ENCODE results near the gene XRCC5.

The XRCC5 gene

GRCh38 chr2:216066230-216066629 is 42.9 kb upstream of the XRCC5 start:
- H3K9me3 ChIP-seq (ENCODE audit: control insufficient read depth, insufficient read depth, low read depth, low read length), result no peaks in the 10 kb centered on the region
- ChIA-PET CTCF (interaction anchor here (0.9 to 1.0 kb wide), 2 partner anchors 33 to 116 kb away, joined by 3 to 4 read pairs; no protein-coding TSS in a partner anchor), POLR2A (no interaction called here)
- peaks cover 27 to 30% of the 10 kb centered on the region in 2 experiments for H3K36me3 ChIP-seq (ENCODE audit: control insufficient read depth in 2 of 2, insufficient read depth in 1 of 2, low read length in 2 of 2)
- no peak overlapping the region for H3K27ac ChIP-seq (ENCODE audit: extremely low read depth, low read depth, low read length)
- no peaks in the 10 kb centered on the region for H3K4me1 ChIP-seq (ENCODE audit: control insufficient read depth, insufficient read depth, low read length)
- TF ChIP-seq ZNF394 (tag by site-specific recombination; IDR thresholded peaks at IDR 0.05; ENCODE audit: borderline replicate concordance) (no peak), ZNF354C (tag by site-specific recombination; IDR thresholded peaks at IDR 0.05; ENCODE audit: borderline replicate concordance, low read depth) (no peak), ZFP37 (tag by site-specific recombination; IDR thresholded peaks at IDR 0.05) (no peak), ZNF404 (tag by site-specific recombination; IDR thresholded peaks at IDR 0.05) (no peak), KLF8 (tag by site-specific recombination; IDR thresholded peaks at IDR 0.05) (no peak), ZIC2 (tag by site-specific recombination; IDR thresholded peaks at IDR 0.05) (peak; percentile 58), MYNN (tag by site-specific recombination; IDR thresholded peaks at IDR 0.05; ENCODE audit: borderline replicate concordance) (no peak)
- TF ChIP-seq, protein P1, sequence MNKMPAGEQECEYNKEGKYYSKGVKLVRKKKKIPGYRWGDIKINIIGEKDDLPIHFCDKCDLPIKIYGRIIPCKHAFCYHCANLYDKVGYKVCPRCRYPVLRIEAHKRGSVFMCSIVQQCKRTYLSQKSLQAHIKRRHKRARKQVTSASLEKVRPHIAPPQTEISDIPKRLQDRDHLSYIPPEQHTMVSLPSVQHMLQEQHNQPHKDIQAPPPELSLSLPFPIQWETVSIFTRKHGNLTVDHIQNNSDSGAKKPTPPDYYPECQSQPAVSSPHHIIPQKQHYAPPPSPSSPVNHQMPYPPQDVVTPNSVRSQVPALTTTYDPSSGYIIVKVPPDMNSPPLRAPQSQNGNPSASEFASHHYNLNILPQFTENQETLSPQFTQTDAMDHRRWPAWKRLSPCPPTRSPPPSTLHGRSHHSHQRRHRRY (tag by site-specific recombination; IDR thresholded peaks at IDR 0.05), result no peak
- H3K4me3 ChIP-seq (ENCODE audit: low read depth, low read length), result no peak overlapping the region

GRCh38 chr2:216069028-216069427 is 40.1 kb upstream of the XRCC5 start:
- Histone ChIP-seq H3K4me3 (ENCODE audit: low read depth, low read length) (no peak overlapping the region), H3K27ac (ENCODE audit: extremely low read depth, low read depth, low read length) (no peak overlapping the region), H3K9me3 (ENCODE audit: control insufficient read depth, insufficient read depth, low read depth, low read length) (no peaks in the 10 kb centered on the region), H3K4me1 (ENCODE audit: control insufficient read depth, insufficient read depth, low read length) (no peaks in the 10 kb centered on the region), H3K36me3 (ENCODE audit: control insufficient read depth in 2 of 2, insufficient read depth in 1 of 2, low read length in 2 of 2) (peaks cover 23 to 36% of the 10 kb centered on the region in 2 experiments)
- TF ChIP-seq, protein P1 (tag by site-specific recombination; IDR thresholded peaks at IDR 0.05), result no peak
- TF ChIP-seq ZNF768 (tag by site-specific recombination; IDR thresholded peaks at IDR 0.05), result no peak
- no peak for TF ChIP-seq ZXDB (tag by site-specific recombination; IDR thresholded peaks at IDR 0.05)
- no peak for TF ChIP-seq KLF8 (tag by site-specific recombination; IDR thresholded peaks at IDR 0.05)
- TF ChIP-seq PRDM2 (tag by site-specific recombination; IDR thresholded peaks at IDR 0.05; ENCODE audit: borderline replicate concordance), result no peak
- no peak for TF ChIP-seq ZNF23 (tag by site-specific recombination; IDR thresholded peaks at IDR 0.05; ENCODE audit: borderline replicate concordance)
- TF ChIP-seq ZNF571 (tag by site-specific recombination; IDR thresholded peaks at IDR 0.05), result no peak
- ChIA-PET CTCF (no interaction called here), POLR2A (no interaction called here)

- Histone ChIP-seq H3K27ac (ENCODE audit: extremely low read depth, low read depth, low read length) (no peak overlapping the region), H3K4me1 (ENCODE audit: control insufficient read depth, insufficient read depth, low read length) (no peaks in the 10 kb centered on the region), H3K9me3 (ENCODE audit: control insufficient read depth, insufficient read depth, low read depth, low read length) (no peaks in the 10 kb centered on the region), H3K36me3 (ENCODE audit: control insufficient read depth in 2 of 2, insufficient read depth in 1 of 2, low read length in 2 of 2) (peaks cover 23 to 33% of the 10 kb centered on the region in 2 experiments), H3K4me3 (ENCODE audit: low read depth, low read length) (no peak overlapping the region)
- ChIA-PET POLR2A (no interaction called here), CTCF (interaction anchor here (0.6 kb wide), 1 partner anchor 145 kb away, joined by 3 read pairs; no protein-coding TSS in a partner anchor)
- no peak for TF ChIP-seq ZNF768 (tag by site-specific recombination; IDR thresholded peaks at IDR 0.05)
- no peak for TF ChIP-seq ZNF133 (tag by site-specific recombination; IDR thresholded peaks at IDR 0.05)
- TF ChIP-seq ZNF555 (tag by site-specific recombination; conservative IDR thresholded peaks at IDR 0.05), result no peak
- TF ChIP-seq ZNF433 (tag by site-specific recombination; IDR thresholded peaks at IDR 0.05; ENCODE audit: low read depth), result no peak
- TF ChIP-seq, protein P2, sequence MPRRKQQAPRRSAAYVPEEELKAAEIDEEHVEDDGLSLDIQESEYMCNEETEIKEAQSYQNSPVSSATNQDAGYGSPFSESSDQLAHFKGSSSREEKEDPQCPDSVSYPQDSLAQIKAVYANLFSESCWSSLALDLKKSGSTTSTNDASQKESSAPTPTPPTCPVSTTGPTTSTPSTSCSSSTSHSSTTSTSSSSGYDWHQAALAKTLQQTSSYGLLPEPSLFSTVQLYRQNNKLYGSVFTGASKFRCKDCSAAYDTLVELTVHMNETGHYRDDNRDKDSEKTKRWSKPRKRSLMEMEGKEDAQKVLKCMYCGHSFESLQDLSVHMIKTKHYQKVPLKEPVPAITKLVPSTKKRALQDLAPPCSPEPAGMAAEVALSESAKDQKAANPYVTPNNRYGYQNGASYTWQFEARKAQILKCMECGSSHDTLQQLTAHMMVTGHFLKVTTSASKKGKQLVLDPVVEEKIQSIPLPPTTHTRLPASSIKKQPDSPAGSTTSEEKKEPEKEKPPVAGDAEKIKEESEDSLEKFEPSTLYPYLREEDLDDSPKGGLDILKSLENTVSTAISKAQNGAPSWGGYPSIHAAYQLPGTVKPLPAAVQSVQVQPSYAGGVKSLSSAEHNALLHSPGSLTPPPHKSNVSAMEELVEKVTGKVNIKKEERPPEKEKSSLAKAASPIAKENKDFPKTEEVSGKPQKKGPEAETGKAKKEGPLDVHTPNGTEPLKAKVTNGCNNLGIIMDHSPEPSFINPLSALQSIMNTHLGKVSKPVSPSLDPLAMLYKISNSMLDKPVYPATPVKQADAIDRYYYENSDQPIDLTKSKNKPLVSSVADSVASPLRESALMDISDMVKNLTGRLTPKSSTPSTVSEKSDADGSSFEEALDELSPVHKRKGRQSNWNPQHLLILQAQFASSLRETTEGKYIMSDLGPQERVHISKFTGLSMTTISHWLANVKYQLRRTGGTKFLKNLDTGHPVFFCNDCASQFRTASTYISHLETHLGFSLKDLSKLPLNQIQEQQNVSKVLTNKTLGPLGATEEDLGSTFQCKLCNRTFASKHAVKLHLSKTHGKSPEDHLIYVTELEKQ (tag by site-specific recombination; IDR thresholded peaks at IDR 0.05; ENCODE audit: borderline replicate concordance), result no peak
- TF ChIP-seq, protein P3, sequence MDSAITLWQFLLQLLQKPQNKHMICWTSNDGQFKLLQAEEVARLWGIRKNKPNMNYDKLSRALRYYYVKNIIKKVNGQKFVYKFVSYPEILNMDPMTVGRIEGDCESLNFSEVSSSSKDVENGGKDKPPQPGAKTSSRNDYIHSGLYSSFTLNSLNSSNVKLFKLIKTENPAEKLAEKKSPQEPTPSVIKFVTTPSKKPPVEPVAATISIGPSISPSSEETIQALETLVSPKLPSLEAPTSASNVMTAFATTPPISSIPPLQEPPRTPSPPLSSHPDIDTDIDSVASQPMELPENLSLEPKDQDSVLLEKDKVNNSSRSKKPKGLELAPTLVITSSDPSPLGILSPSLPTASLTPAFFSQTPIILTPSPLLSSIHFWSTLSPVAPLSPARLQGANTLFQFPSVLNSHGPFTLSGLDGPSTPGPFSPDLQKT (IDR thresholded peaks at IDR 0.05; ENCODE audit: borderline replicate concordance, low read depth, low read length), result no peak
These were observed 39.0 kb upstream of the XRCC5 start for GRCh38 chr2:216070195-216070594.

All from HEK293 (cell line).